KBM-7 (cell line): ENCODE measurements around the gene GLIS1.

Source experiments
- DNase-seq: peaks from one replicate; pipeline ENCODE4 v3.0.0-alpha.2; 2015
- in situ Hi-C: fragments of 300-500 bp; cut with MboI; formaldehyde crosslinking; loops from 2 replicates; pipeline ENCODE4 v1.14.3; 2020; ENCODE audit warnings: low sequenced_read_pairs, low pct_unique_long_range_greater_than_20kb, mixed read lengths

Gene GLIS1

GRCh38 chr1:53551428-53551995 lies 187.5 kb downstream of the GLIS1 start:
- no peak for DNase-seq
- in situ Hi-C loops = no loop called here

- no peak for DNase-seq
- in situ Hi-C loops = no loop called here
Observed at GRCh38 chr1:53550201-53550741, 188.7 kb downstream of the GLIS1 start.

- DNase-seq = no peak
- in situ Hi-C loops = no loop called here
Observed at GRCh38 chr1:53549781-53550180, 189.2 kb downstream of the GLIS1 start.

- no peak for DNase-seq
- in situ Hi-C loops = no loop called here
Observed at GRCh38 chr1:53549287-53549686, 189.7 kb downstream of the GLIS1 start.

- in situ Hi-C loops = no loop called here
Observed at GRCh38 chr1:53548031-53548491, 190.9 kb downstream of the GLIS1 start.

DNA sequence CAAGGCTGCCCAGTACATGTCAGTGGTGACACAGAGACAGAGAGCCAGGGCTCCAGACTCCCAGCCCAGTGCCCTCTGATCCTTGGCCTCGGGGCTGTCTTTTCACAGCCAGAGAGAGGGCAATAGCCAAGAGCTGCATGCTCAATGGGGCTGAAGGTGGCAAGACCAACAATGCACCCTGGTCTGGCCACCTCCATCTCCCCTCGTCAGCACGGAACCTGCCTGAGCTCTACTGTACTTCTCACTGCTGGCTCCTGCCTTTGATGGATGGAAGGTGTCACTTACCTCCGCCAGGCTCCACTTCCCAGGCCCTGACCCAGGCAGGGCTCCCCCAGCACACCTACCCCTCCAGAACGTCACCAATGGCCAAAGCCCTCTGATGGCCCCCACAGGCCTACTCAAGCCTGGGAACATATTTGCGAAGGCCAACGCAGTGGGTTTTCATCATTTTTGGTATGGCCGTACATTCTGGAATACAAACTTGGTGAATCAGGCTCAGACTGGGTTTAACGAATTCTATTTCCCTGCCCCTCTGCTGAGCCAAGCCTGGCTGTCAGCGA lies 191.7 kb downstream of the GLIS1 start:
- in situ Hi-C loops = no loop called here
- no peak for DNase-seq

More at GRCh38 chr1:53548031-53548491, 190.9 kb downstream of the GLIS1 start:
- DNase-seq = no peak

DNA sequence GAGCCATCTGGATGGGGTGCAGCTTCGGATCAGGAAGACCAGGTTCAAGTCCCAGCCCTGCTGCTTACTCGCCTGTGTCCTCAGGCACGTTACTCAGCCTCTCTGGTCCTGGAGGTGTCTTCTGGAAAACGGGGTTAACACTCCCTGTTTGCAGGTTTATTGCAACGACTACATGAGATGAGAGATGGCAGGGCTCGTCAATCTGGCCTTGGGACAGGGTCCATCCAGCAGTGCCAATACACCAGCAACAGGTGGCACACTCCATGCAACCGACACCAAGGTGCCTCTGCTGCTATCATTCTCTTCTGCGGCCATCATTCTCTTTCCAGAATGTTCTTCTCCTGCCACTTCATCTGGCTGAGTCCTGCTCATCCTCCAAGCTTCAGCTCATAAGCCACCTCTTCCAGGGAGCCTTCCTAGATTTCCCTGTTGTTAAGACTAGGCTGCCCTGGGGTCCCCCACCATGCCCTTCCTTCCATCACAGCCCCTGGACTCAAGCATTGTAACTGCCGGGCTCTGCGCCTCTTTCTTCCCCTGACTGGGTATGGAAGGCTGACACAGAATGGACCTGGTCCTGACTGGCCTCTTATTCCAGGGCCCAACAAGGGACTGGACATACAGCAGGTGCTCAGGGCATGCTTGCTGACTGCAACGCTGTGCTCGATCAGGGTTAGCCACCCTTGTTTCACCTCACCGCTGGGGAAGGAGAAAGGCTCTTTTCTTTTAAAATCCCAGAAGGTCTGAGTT lies 192.4 kb downstream of the GLIS1 start:
- in situ Hi-C loops = no loop called here
- DNase-seq = no peak

- in situ Hi-C loops = no loop called here
- no peak for DNase-seq
Observed at GRCh38 chr1:53545663-53546408, 193.1 kb downstream of the GLIS1 start.

DNA sequence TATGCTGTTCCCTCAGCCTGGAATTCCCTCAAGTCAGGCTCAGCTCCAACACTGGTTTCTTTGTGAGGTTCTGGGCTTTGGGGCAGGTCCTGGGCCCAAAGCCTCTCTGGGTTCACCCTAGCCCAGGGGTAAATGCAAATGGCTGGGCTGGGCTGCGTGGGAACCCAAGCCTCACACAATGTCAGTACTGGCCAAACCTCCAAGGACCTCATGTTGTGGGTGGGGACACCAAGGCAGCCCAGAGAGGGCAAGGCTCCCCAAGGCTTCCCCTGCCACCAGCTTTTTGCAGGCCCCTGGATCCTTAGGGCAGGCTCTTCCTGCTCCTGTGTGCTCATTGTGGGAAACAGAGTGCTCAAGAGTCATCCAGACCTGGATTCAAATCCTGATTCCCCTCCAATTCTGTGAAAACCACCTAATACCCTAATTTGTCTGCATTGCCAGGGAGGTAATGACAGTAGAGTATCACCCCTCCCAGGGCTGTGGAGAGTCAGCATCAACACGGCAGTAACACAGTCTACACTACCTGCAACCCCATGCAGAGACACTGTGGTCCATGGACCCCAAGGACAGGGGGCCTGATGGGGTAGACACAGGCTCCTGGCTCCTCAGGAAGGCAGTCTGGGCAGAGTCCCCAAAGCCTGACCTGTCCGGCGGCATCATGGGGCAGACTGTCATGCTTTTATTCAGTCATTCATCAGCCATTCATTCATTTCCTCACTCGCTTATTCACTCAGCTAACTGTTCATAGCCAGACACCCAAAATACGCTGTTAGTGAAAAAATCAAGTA lies 194.0 kb downstream of the GLIS1 start:
- no peak for DNase-seq
- in situ Hi-C loops = no loop called here

GRCh38 chr1:53543778-53544695 lies 194.9 kb downstream of the GLIS1 start:
- in situ Hi-C loops = no loop called here
- no peak for DNase-seq

GRCh38 chr1:53543130-53543777 lies 195.7 kb downstream of the GLIS1 start:
- DNase-seq = no peak

DNA sequence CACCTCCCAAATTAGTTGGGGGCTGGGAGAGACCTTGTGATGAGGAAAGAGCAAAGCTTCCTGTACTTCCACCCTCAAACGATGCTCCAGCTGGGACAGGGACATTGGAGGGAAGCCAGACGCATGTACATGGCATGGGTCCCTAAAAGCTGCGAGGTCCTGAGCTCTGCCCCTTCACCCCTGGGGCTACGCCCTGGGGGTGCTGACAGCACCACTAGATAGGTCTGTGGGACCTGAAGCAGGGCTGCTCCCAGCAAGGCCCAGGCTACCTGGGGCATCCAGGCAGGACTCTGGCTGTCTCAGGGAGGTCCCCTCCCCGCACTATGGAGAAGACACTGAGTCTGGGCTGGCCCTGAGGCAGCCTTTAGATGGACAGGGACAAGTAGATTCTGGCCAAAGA lies 196.4 kb downstream of the GLIS1 start:
- no peak for DNase-seq
- in situ Hi-C loops = no loop called here

More at GRCh38 chr1:53543130-53543777, 195.7 kb downstream of the GLIS1 start:
- in situ Hi-C loops = no loop called here

DNA sequence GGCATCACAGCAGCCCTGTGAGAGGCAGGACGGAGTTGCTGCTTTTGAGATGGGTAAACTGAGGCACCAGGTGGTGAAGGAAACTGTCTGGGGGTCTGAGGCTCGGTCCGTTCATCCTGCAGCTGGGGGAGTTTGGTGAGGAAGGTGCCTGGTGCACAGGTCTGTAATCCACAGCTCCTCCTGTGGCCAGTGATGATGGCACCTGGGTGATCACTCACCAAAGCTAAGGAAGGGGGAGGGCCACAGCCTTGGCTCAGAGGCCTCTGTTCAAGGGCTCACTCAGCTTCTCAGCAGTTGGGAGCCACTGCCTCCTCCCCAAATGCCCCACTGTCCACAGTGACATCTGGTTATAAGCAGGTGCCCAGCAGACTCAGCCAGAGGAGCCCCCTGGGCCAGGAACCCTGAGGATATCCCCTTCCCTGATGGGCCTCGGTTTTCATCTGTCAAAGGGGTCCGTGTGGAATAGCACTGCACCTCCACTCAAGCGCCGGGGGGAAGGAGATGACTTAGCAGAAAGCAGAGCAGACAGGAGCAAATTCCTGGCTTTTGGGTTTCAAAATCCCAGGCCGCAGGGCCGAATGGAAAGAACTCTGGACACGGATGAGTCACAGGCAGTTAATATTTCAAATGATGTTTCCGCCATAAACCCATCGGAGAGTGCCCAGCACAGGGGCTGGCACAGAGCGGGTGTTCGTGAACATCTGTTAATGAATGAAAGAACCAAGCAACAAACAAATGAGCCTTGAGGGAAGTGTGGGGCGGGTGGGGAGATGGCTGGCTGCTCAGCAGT lies 197.0 kb downstream of the GLIS1 start:
- no peak for DNase-seq
- in situ Hi-C loops = no loop called here

DNA sequence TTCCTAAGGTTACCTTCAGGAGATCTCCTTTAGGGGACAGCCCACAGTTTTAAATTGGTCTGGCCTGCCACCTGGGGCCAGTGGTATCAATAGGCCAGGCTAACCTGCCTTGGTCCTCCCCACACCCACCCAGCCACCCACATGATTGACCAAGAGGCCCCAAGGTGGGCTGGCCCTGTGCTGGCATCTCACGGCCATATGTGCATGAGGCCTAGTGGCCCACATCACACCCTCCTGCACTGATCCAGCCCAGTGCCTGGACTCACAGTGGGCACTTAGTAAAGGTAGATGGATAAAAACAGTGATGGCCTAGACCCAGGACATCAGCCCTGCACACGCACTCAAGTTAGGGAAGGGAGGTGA lies 197.7 kb downstream of the GLIS1 start:
- DNase-seq = no peak
- in situ Hi-C loops = no loop called here

GRCh38 chr1:53540604-53541262 lies 198.2 kb downstream of the GLIS1 start:
- DNase-seq = no peak
- in situ Hi-C loops = no loop called here
